CD14-positive monocyte (primary cell): Measurements from ENCODE around the gene EYA3. TPM values are rescaled to one million over a fixed set of nuclear protein-coding genes. Genes with fewer than 3 reads are reported as not detected.
A peak's percentile ranks its signal among the peaks of the same experiment; 100 is the strongest.

Experiments used
- DNase-seq, 3 donors: peaks; one replicate each; pipeline ENCODE4 v3.0.0-alpha.2; 2011 to 2022
- H2AFZ ChIP-seq: 2 replicates; pipeline ENCODE4 v1.6.0; 2012; ENCODE audit warnings: mild to moderate bottlenecking, low read depth, low read length, inconsistent platforms; ENCODE audit not compliant: insufficient read depth, poor library complexity, severe bottlenecking
- H3K27ac ChIP-seq, 2 donors: 1 replicate in 1 of 2; 2 replicates in 1 of 2; pipeline ENCODE4 v1.5.1; 2012 to 2013; ENCODE audit warnings: low read length in 2 of 2, control low read depth in 1 of 2, inconsistent platforms in 1 of 2, low read depth in 1 of 2, mild to moderate bottlenecking in 1 of 2
- H3K27me3 ChIP-seq, 2 donors: one replicate each; pipeline versions ENCODE4 v1.6.0 to v1.6.1; 2011 to 2013; ENCODE audit warnings: low read length in 2 of 2; ENCODE audit not compliant: control insufficient read depth in 2 of 2, insufficient read depth in 2 of 2
- H3K36me3 ChIP-seq, 2 donors: replicated peaks in 1 of 2; 1 replicate in 1 of 2; 2 replicates in 1 of 2; pipeline versions ENCODE4 v1.5.1 to v1.6.1; 2012 to 2013; ENCODE audit warnings: low read length in 2 of 2, control low read depth in 1 of 2, inconsistent platforms in 1 of 2, mild to moderate bottlenecking in 1 of 2; ENCODE audit not compliant: insufficient read depth in 2 of 2, control insufficient read depth in 1 of 2
- H3K4me1 ChIP-seq, 2 donors: 1 replicate in 1 of 2; 2 replicates in 1 of 2; pipeline versions ENCODE4 v1.5.1 to v1.6.1; 2012 to 2013; ENCODE audit warnings: low read length in 2 of 2, control low read depth in 1 of 2, inconsistent platforms in 1 of 2, mild to moderate bottlenecking in 1 of 2, moderate library complexity in 1 of 2; ENCODE audit not compliant: insufficient read depth in 2 of 2, control insufficient read depth in 1 of 2
- H3K4me2 ChIP-seq: replicated peaks from 2 replicates; pipeline ENCODE3; 2012; ENCODE audit warnings: low read length, moderate library complexity, mild to moderate bottlenecking; ENCODE audit not compliant: poor library complexity, severe bottlenecking; ENCODE audit errors: extremely low read depth
- H3K4me3 ChIP-seq, 3 experiments: fragments of 200-600 bp in 1 of 3; sonication (generic) in 1 of 3; replicated peaks in 1 of 3; 1 replicate in 2 of 3; 2 replicates in 1 of 3; pipeline ENCODE4 v1.5.1; 2011 to 2013; ENCODE audit warnings: low read length in 3 of 3, mild to moderate bottlenecking in 3 of 3, control low read depth in 2 of 3, low read depth in 2 of 3, inconsistent platforms in 1 of 3, moderate library complexity in 1 of 3
- H3K79me2 ChIP-seq: 2 replicates; pipeline ENCODE4 v1.6.0; 2012; ENCODE audit warnings: mild to moderate bottlenecking, control low read depth, inconsistent platforms, low read length, moderate library complexity; ENCODE audit not compliant: insufficient read depth
- H3K9ac ChIP-seq: 2 replicates; pipeline ENCODE4 v1.6.0; 2017; ENCODE audit warnings: low read length, mild to moderate bottlenecking; ENCODE audit not compliant: insufficient read depth, poor library complexity, severe bottlenecking
- H3K9me3 ChIP-seq, 2 donors: replicated peaks in 1 of 2; 1 replicate in 1 of 2; 2 replicates in 1 of 2; pipeline versions ENCODE4 v1.5.1 to v1.6.1; 2012 to 2013; ENCODE audit warnings: low read length in 2 of 2, control low read depth in 1 of 2; ENCODE audit not compliant: control insufficient read depth in 1 of 2, insufficient read depth in 1 of 2
- H4K20me1 ChIP-seq: 2 replicates; pipeline ENCODE4 v1.6.0; 2012; ENCODE audit warnings: mild to moderate bottlenecking, low read length, control low read depth, moderate library complexity; ENCODE audit not compliant: insufficient read depth
- H3K27ac Mint-ChIP-seq, 7 donors: one replicate each; pipeline ENCODE4 v1.8.0; 2020; ENCODE audit warnings: mild to moderate bottlenecking in 7 of 7, mixed read lengths in 7 of 7, moderate library complexity in 6 of 7, inconsistent platforms in 2 of 7
- H3K27me3 Mint-ChIP-seq, 3 donors: one replicate each; pipeline ENCODE4 v1.8.0; 2021 to 2022; ENCODE audit warnings: low read depth in 3 of 3, mild to moderate bottlenecking in 3 of 3, mixed read lengths in 3 of 3, moderate library complexity in 3 of 3, inconsistent platforms in 1 of 3
- H3K36me3 Mint-ChIP-seq, 2 donors: one replicate each; pipeline ENCODE4 v1.8.0; 2020; ENCODE audit warnings: mixed read lengths in 2 of 2, inconsistent platforms in 1 of 2, mild to moderate bottlenecking in 1 of 2
- H3K4me1 Mint-ChIP-seq: one replicate; pipeline ENCODE4 v1.8.0; 2020; ENCODE audit warnings: mild to moderate bottlenecking, mixed read lengths
- H3K4me3 Mint-ChIP-seq, 2 donors: one replicate each; pipeline ENCODE4 v1.8.0; 2020; ENCODE audit warnings: mild to moderate bottlenecking in 2 of 2, mixed read lengths in 2 of 2, moderate library complexity in 1 of 2
- H3K9me3 Mint-ChIP-seq, 7 donors: one replicate each; pipeline ENCODE4 v1.8.0; 2020 to 2022; ENCODE audit warnings: mixed read lengths in 7 of 7, mild to moderate bottlenecking in 6 of 7, moderate library complexity in 6 of 7, inconsistent platforms in 2 of 7
- WGBS: methylation state at CpG from one replicate; pipeline ENCODE4 v1.1.5; 2013; ENCODE audit warnings: missing lambda C conversion rate; ENCODE audit not compliant: insufficient coverage; 5-methylcytosine and 5-hydroxymethylcytosine counted together
- intact Hi-C, 2 donors: fragments of 100-400 bp; cut with micrococcal nuclease; formaldehyde crosslinking; loops; one replicate each; pipeline versions ENCODE4 v1.15.0 to v1.15.1; 2023
- polyA plus RNA-seq, 3 donors: library from polyadenylated mRNA; depleted of rRNA in 1 of 3; unstranded in 2 of 3; stranded (reverse) in 1 of 3; fragments of 300-500 nt in 2 of 3; fragments of >200 nt in 1 of 3; fragmentation: Illumina TruSeq in 2 of 3; gene quantifications; 1 replicate in 2 of 3; 2 replicates in 1 of 3; pipeline ENCODE4 v1.2.3, GENCODE V29; 2012 to 2021
- TF ChIP-seq, protein P1 (sequence below): fragments of 200-600 bp; IDR thresholded peaks from one replicate; pipeline ENCODE4 v1.8.0; 2022; ENCODE audit warnings: antibody characterized with exemption, mild to moderate bottlenecking

Gene EYA3
- polyA plus RNA-seq, 3 donors, result 3.3 to 21.1 (median 3.7) TPM

- no peaks in the 10 kb centered on the region for H4K20me1 ChIP-seq
- H3K36me3 ChIP-seq, result no peaks in the 10 kb centered on the region
- Mint-ChIP-seq H3K27me3 (peaks cover 0 to 6% (median 3%) of the 10 kb centered on the region in 3 donors), H3K27ac (peak overlapping the region in 6 of 7 donors; percentile 15 to 100 (median 100)), H3K36me3 (peaks cover 0 to 12% of the 10 kb centered on the region in 2 donors), H3K9me3 (peaks cover 0 to 6% (median 0%) of the 10 kb centered on the region in 7 donors), H3K4me3 (no peak overlapping the region), H3K4me1 (peaks cover 66% of the 10 kb centered on the region)
- no peak overlapping the region for H3K4me2 ChIP-seq
- no peaks in the 10 kb centered on the region for H3K79me2 ChIP-seq
- TF ChIP-seq, protein P1, sequence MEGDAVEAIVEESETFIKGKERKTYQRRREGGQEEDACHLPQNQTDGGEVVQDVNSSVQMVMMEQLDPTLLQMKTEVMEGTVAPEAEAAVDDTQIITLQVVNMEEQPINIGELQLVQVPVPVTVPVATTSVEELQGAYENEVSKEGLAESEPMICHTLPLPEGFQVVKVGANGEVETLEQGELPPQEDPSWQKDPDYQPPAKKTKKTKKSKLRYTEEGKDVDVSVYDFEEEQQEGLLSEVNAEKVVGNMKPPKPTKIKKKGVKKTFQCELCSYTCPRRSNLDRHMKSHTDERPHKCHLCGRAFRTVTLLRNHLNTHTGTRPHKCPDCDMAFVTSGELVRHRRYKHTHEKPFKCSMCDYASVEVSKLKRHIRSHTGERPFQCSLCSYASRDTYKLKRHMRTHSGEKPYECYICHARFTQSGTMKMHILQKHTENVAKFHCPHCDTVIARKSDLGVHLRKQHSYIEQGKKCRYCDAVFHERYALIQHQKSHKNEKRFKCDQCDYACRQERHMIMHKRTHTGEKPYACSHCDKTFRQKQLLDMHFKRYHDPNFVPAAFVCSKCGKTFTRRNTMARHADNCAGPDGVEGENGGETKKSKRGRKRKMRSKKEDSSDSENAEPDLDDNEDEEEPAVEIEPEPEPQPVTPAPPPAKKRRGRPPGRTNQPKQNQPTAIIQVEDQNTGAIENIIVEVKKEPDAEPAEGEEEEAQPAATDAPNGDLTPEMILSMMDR, result no peak
- no peak overlapping the region for H2AFZ ChIP-seq
- no peak overlapping the region for H3K4me3 ChIP-seq
- WGBS, result 93% methylated on average over 2 of the region's 3 CpGs
- no peak overlapping the region for H3K9ac ChIP-seq
- intact Hi-C loops, result loop anchor here in 1 of 2 donors (5.0 kb wide), 1 partner anchor 68 kb away; the partner anchor contains the start of gene PTAFR
- no peak for DNase-seq
- peaks cover 67 to 69% of the 10 kb centered on the region in 2 donors for H3K4me1 ChIP-seq
- no peak overlapping the region for H3K27ac ChIP-seq
- no peaks in the 10 kb centered on the region for H3K27me3 ChIP-seq
- no peaks in the 10 kb centered on the region for H3K9me3 ChIP-seq
Observed at GRCh38 chr1:28109639-28110038, 21.2 kb upstream of the EYA3 start.

DNA sequence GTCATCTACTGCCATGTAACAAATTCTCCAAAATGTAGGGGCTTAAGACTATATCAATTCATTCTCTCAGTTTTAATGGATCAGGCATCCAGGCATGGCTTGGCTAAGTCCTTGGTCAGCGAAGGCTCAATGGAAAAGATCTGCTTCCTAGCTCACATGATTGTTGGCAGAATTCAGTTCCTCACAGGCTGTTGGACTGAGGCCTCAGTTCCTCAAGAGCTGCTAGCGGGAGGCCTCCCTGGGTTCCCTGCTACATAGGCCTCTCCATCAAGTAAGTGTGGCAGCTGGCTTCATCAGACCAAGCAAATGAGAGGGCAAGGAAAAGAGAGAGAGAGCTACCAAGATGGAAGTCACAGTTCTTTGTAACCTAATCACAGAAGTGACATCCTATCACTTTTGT, 19.6 kb upstream of the EYA3 start:
- Mint-ChIP-seq H3K27me3 (peaks cover 0 to 4% (median 3%) of the 10 kb centered on the region in 3 donors), H3K4me1 (peaks cover 50% of the 10 kb centered on the region), H3K9me3 (peaks cover 0 to 6% (median 0%) of the 10 kb centered on the region in 7 donors), H3K4me3 (peak overlapping the region in 1 of 2 donors; percentile 19), H3K36me3 (peaks cover 0 to 6% of the 10 kb centered on the region in 2 donors), H3K27ac (peak overlapping the region; percentile 88 to 100 (median 91))
- H2AFZ ChIP-seq, result no peak overlapping the region
- DNase-seq, result peak in 2 of 3 donors; percentile 42 to 47
- WGBS, result 67% methylated on average over 1 of the region's 2 CpGs
- no peaks in the 10 kb centered on the region for H3K9me3 ChIP-seq
- peak overlapping the region; percentile 56 to 71 for H3K27ac ChIP-seq
- peaks cover 50 to 52% of the 10 kb centered on the region in 2 donors for H3K4me1 ChIP-seq
- TF ChIP-seq, protein P1, result no peak
- H3K27me3 ChIP-seq, result no peaks in the 10 kb centered on the region
- no peaks in the 10 kb centered on the region for H4K20me1 ChIP-seq
- no peaks in the 10 kb centered on the region for H3K36me3 ChIP-seq
- H3K79me2 ChIP-seq, result no peaks in the 10 kb centered on the region
- no peak overlapping the region for H3K4me2 ChIP-seq
- no peak overlapping the region for H3K9ac ChIP-seq
- intact Hi-C loops, result no loop called here
- no peak overlapping the region for H3K4me3 ChIP-seq
